HG03060 (cell line): Measurements from ENCODE around the gene USPL1.
A peak's percentile ranks its signal among the peaks of the same experiment; 100 is the strongest.
"Not testable (repeated sequence)": the region's sequence is repeated elsewhere in the genome, so short reads cannot be mapped to it uniquely, and the experiment has no call there.

Experiments used
- ATAC-seq: cut with Tn5 transposase; IDR thresholded peaks from one replicate; pipeline ENCODE4 v1.9.1; 2021; ENCODE audit warnings: low read depth, moderate number of reproducible peaks; ENCODE audit not compliant: unreplicated experiment

USPL1 gene

DNA sequence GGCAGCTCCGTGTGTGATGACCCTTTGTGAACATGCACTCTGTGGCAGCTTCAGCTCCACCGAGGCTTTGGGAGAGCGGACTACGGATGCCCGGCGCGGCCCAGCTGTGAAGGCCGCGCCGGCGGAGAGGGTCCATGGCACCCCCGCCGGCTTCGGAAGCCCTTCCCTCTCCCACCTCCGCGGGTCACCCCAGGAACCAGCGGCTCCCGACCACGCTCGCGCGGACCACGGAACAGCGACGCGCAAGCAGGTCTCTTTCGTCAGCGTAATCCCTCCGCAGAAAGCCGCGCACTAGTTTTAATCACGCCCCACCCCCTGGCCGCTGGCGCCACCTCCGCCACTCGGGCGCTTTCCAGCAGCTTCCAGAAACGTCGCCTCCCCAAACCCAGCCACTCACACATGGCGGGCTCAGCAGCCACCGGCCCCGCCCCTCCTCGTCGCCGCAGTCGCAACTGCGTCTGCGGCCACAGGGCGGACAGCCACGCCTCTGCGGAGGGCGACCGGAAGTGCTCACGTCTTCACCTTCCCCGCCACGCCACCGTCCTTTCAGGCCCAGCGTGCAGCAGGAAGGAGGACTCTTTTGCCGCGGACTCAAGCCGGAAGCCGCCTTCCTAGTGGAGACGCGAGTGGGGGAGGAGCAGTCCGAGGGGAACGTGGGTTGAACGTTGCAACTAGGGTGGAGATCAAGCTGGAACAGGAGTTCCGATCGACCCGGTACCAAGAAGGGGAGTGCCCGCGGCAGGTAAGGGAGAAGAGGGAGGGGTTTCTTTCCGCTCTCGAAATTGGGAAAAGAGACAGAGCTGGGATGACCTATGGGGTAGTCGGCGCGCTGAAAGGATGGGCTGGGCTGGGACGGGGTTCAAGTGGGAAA, at the start of gene USPL1:
Gene USPL1 (plus strand): TSS at position 606 of the 871 bp plus-strand sequence. CDS start 3,221 bp downstream, outside the sequence.
- ATAC-seq, result peak; percentile 66

- ATAC-seq, result no peak
Observed at GRCh38 chr13:30569901-30570576, 47.7 kb upstream of the USPL1 start.

GRCh38 chr13:30570691-30571090, 47.0 kb upstream of the USPL1 start:
- ATAC-seq, result no peak

DNA sequence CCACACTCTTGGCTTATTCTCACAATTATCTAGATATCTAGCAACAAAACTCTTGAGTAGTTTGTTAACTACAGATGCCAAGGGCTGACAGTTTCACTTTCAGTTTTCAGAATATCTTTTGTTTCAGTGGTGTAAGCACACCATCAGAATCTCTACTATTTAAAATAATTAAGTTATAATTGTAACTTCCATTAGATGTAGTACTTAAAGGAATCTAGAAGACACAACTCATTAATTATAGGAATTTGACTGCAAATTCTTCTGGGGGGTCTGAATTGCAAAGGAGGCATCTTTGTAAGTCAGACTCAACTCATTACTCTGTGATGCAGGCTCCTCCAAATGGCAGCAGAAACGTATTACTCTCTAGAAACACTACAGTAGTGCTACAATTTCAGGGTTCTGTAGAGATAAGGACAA, 44.9 kb upstream of the USPL1 start:
- ATAC-seq, result no peak

GRCh38 chr13:30576528-30576927, 41.2 kb upstream of the USPL1 start:
- ATAC-seq, result no peak

DNA sequence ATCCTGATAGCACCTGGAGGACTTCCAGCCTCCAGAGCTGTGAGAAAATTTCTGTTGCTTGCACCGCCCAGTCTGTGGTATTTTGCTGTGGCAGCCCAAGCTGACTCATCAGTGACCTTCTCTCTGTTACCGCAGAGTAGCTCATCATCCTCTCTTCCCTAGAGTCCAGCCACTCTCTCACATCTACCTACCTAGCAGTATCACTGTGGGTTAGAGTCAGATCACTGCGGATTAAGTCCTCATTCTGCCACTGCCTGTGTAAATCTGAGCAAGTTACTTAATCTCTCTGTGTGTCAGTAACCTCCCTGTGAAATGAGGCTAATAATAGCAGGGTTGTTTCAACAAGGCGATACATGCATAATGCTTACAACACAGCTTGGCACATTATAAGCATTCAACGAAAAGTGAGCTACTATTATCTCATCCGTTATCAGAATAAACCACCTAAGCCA, 40.3 kb upstream of the USPL1 start:
- peak; percentile 63 for ATAC-seq

DNA sequence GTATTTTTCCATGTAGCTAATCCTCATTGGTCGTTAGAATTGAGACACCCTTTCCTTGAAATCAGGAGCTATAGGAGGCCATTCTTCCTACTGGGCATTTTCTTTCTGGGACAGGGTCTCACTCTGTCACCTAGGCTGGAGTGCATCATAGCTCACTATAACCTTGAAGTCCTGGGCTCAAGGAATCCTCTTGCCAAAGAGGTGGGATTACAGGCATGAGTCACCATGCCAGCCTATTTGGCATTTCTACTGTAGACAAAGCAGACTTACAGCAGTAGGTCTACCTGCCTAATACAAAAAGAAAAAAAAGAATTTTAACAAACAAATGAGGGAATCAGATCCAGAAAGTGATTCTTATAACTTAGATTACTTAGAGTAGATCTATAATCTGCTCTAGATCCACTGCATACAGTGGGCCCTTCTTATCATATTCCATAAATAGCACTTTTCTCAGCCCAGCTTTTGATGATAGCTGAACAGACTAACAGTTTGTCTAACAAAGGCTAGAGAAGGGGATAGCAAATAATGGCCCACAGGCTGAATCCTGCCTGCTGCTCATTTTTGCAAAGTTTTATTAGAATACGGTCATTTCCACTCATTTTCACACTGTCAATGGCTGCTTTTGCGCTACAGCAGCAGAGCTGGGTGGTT, 36.7 kb upstream of the USPL1 start:
- ATAC-seq, result no peak

GRCh38 chr13:30581582-30581981, 36.1 kb upstream of the USPL1 start:
- ATAC-seq, result no peak

- no peak for ATAC-seq
Observed at GRCh38 chr13:30584051-30584731, 33.5 kb upstream of the USPL1 start.

DNA sequence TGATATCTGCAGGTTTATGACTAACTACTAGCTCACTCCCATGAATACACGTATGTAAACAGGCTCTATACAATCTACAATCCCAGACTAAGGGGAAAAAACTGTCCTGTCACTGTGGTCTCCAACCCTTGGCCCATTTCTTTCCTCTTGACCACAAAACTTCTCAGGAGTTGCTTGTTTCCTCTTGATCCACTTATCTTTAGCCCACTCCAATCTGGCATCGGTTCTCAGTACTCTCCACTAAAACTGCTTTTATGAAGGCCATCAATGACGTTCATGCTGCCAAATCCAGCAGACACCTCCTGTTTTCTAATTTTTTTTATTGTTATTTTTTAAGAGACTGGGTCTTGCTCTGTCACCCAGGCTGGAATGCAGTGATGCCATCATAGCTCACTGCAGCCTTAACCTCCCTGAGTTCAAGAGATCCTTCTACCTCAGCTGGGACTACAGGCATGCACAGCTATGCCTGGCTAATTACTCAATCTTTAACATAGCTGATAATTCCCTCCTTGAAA, 31.9 kb upstream of the USPL1 start:
- no peak for ATAC-seq

DNA sequence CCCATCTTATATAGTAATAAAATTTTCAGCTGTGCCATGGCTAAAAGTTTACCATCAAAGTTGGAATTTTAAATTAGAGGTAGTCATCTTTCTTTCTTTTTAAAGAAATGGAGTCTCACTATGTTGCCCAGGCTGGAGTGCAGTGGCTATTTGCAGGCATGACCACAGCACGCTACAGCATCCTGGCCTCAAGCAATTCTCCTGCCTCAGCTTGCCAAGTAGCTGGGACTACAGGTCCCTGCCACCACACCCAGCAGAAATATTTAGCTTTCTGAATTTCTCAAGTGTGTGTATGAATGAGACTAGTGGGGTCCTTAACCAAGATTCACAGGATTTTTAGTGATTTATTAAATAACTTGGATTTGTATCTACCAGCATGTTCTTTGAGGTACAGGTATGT, 30.5 kb upstream of the USPL1 start:
- ATAC-seq, result no peak

GRCh38 chr13:30587739-30588138, 30.0 kb upstream of the USPL1 start:
- ATAC-seq, result no peak

DNA sequence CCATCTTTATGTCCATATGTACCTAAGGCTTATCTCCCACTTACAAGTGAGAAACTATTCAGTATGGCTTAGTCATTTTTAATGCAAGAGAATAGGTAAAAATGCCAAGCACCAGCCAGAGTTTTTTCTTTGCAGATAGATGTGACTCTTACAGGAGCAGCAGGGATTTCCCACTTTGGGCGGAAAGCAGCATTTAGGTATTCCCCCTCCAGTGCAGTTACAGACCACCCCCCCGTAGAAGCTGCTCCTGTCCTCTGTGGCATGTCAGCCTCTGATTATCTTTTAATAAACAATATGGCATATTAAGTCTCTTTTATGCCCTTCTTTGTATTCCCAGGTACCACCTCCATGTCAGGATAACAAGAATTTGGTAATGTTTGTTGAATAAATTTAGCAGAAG, 24.7 kb upstream of the USPL1 start:
- ATAC-seq, result no peak

DNA sequence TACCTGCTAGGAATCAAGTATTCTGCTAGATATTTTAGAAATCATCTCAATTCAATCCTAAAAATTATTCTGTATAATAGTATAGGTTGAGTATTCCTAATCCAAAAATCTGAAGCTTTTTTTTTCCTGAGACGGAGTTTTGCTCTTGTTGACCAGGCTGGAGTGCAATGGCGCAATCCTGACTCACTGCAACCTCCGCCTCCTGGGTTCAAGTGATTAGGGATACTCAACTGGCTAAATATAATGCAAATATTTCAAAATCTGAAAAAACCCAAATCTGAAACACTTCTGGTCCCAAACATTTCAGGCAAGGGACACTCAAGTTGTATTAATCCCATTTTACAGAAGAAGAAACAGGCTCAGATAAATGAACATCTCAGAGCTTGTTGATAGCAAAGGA, 17.2 kb upstream of the USPL1 start:
- ATAC-seq, result no peak

DNA sequence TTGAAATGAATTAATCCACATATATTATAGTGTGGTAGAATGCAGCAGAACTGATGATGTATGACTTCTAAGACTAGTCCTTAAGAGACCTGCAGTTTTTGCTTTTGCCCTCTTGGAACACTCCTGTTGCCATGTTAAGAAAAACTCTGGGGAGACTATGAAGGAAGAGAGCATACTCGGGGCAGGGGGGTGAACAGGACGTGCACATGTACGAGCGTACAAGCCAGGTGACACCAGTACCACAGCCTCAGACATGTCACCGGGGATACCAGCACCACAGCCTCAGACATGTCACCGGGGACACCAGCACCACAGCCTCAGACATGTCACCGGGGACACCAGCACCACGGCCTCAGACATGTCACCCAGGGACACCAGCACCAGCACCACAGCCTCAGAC, 15.9 kb upstream of the USPL1 start:
- no peak for ATAC-seq

GRCh38 chr13:30605052-30605451, 12.7 kb upstream of the USPL1 start:
- no peak for ATAC-seq

DNA sequence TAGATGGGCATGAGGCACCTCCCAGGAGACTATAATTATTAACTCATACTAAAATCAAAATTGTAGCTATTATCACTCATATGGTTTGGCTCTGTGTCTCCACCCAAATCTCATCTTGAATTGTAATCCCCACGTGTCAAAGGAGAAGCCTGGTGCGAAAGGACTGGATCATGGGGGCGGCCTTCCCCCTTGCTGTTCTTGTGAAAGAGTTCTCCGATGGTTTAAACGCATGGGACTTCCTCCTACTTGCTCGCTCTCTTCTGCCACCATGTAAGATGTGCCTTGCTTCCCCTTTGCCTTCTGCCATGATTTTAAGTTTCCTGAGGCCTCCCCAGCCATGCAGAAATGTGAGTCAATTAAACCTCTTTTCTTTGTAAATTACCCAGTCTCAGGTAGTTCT, 10.5 kb upstream of the USPL1 start:
- ATAC-seq, result not testable (repeated sequence)

GRCh38 chr13:30607908-30608307, 9.8 kb upstream of the USPL1 start:
- peak; percentile 94 for ATAC-seq

DNA sequence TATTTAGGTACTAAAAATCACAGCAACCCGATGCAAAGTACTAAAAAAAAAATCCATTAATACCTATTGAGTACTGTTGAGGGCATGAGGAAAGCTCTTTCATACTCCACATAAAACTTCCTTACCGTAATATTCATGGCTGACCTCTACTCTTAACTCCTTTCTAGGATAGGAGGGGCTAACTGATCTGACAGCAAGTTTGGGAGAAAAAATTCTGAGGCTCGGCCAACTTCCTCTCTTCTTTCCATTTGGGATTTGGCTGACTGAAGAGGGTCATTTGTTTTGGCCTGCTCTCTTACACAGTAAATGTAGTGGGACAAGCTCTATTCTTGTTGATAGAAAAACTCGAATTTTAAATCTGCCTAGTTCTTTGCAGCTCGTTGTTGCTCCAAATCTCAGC, 9.4 kb upstream of the USPL1 start:
- ATAC-seq, result no peak

GRCh38 chr13:30610311-30610710, 7.4 kb upstream of the USPL1 start:
- no peak for ATAC-seq

DNA sequence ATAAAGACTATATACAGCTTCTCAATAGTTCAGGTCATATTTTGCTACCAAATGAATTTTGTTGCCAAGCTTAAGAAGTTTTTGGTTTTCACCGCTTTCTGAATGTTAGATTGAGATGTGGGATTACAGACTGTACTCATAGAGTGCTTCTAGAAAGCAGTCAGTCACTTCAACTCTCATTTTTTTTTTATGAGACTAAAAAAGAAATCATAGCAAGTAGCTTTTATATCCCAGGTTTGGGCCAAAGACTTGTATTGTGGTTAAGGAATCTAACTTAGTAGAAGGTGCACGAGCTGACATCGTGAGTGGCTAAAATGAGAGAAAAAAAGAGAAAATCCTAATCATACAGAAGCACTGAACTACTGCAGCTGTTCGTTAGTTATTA, 2.2 kb upstream of the USPL1 start:
- ATAC-seq, result no peak
